Measurements from ENCODE around the gene PIGK.
A peak's percentile ranks its signal among the peaks of the same experiment; 100 is the strongest.

The PIGK gene

GRCh38 chr1:77219166-77219887, at the start of gene PIGK:
TSS of gene PIGK (minus strand) at chr1:77219430. CDS start at chr1:77219402, 28 bp downstream.
- Histone ChIP-seq H3K4me3 (replicated peaks; ENCODE audit: low read depth, low read length) (peak within 1 kb of the TSS; percentile 99), H3K27me3 (replicated peaks; ENCODE audit: control insufficient read depth, insufficient read depth, low read length) (no peaks in the 10 kb centered on the region), H3K36me3 (ENCODE audit: control insufficient read depth, insufficient read depth, low read length) (no peaks in the 10 kb centered on the region)
- peak; percentile 88 for DNase-seq (ENCODE audit: extremely low read depth, insufficient read length)
- peak; percentile 7 for TF ChIP-seq CTCF (IDR thresholded peaks at IDR 0.05; ENCODE audit: insufficient read depth, low read length, poor library complexity, severe bottlenecking)

- DNase-seq (ENCODE audit: extremely low read depth, insufficient read length) = no peak
- no peaks in the 10 kb centered on the region for H3K36me3 ChIP-seq (ENCODE audit: control insufficient read depth, insufficient read depth, low read length)
- no peak for TF ChIP-seq CTCF (IDR thresholded peaks at IDR 0.05; ENCODE audit: insufficient read depth, low read length, poor library complexity, severe bottlenecking)
- no peak overlapping the region for H3K4me3 ChIP-seq (replicated peaks; ENCODE audit: low read depth, low read length)
- peaks cover 3% of the 10 kb centered on the region; the same call in 1 of the 2 replicates for H3K27me3 ChIP-seq (replicated peaks; ENCODE audit: control insufficient read depth, insufficient read depth, low read length)
These were observed 47.8 kb upstream of the PIGK start for GRCh38 chr1:77267035-77267434.

GRCh38 chr1:77265180-77265579, 46.0 kb upstream of the PIGK start:
- Histone ChIP-seq H3K36me3 (ENCODE audit: control insufficient read depth, insufficient read depth, low read length) (no peaks in the 10 kb centered on the region), H3K27me3 (replicated peaks; ENCODE audit: control insufficient read depth, insufficient read depth, low read length) (peaks cover 3% of the 10 kb centered on the region; the same call in 1 of the 2 replicates), H3K4me3 (replicated peaks; ENCODE audit: low read depth, low read length) (no peak overlapping the region)
- no peak for TF ChIP-seq CTCF (IDR thresholded peaks at IDR 0.05; ENCODE audit: insufficient read depth, low read length, poor library complexity, severe bottlenecking)
- no peak for DNase-seq (ENCODE audit: extremely low read depth, insufficient read length)

- H3K4me3 ChIP-seq (replicated peaks; ENCODE audit: low read depth, low read length) = no peak overlapping the region
- no peaks in the 10 kb centered on the region for H3K36me3 ChIP-seq (ENCODE audit: control insufficient read depth, insufficient read depth, low read length)
- H3K27me3 ChIP-seq (replicated peaks; ENCODE audit: control insufficient read depth, insufficient read depth, low read length) = no peaks in the 10 kb centered on the region
- no peak for DNase-seq (ENCODE audit: extremely low read depth, insufficient read length)
- TF ChIP-seq CTCF (IDR thresholded peaks at IDR 0.05; ENCODE audit: insufficient read depth, low read length, poor library complexity, severe bottlenecking) = no peak
These were observed 44.5 kb upstream of the PIGK start for GRCh38 chr1:77263708-77264107.

- no peak overlapping the region for H3K4me3 ChIP-seq (replicated peaks; ENCODE audit: low read depth, low read length)
- DNase-seq (ENCODE audit: extremely low read depth, insufficient read length) = no peak
- H3K27me3 ChIP-seq (replicated peaks; ENCODE audit: control insufficient read depth, insufficient read depth, low read length) = no peaks in the 10 kb centered on the region
- TF ChIP-seq CTCF (IDR thresholded peaks at IDR 0.05; ENCODE audit: insufficient read depth, low read length, poor library complexity, severe bottlenecking) = no peak
- H3K36me3 ChIP-seq (ENCODE audit: control insufficient read depth, insufficient read depth, low read length) = no peaks in the 10 kb centered on the region
These were observed 34.0 kb upstream of the PIGK start for GRCh38 chr1:77253211-77253610.
